Astrocyte (in vitro differentiated cells and primary cell): ENCODE measurements around the gene C1orf210.

Experiments used
- CTCF ChIP-seq: IDR thresholded peaks from 2 replicates; pipeline ENCODE4 v1.5.1; 2011; ENCODE audit warnings: low read depth, mild to moderate bottlenecking, inconsistent platforms, low read length, moderate library complexity; ENCODE audit not compliant: insufficient read depth
- EZH2 ChIP-seq: IDR thresholded peaks from 2 replicates; pipeline ENCODE4 v1.6.1; 2012; ENCODE audit warnings: mild to moderate bottlenecking, low read length, inconsistent platforms; ENCODE audit not compliant: insufficient read depth

- TF ChIP-seq CTCF = no peak
- no peak for TF ChIP-seq EZH2
These were observed 51.8 kb downstream of the C1orf210 start for GRCh38 chr1:43233631-43234030.
